HG02678 (cell line): ENCODE data around the gene IFNA17.
"Not testable (repeated sequence)": the region's sequence is repeated elsewhere in the genome, so short reads cannot be mapped to it uniquely, and the experiment has no call there.

Experiments
- ATAC-seq: cut with Tn5 transposase; IDR thresholded peaks from one replicate; pipeline ENCODE4 v1.9.1; 2021; ENCODE audit warnings: mild to moderate bottlenecking, moderate library complexity; ENCODE audit not compliant: unreplicated experiment

The IFNA17 gene

GRCh38 chr9:21228122-21228521, at the start of gene IFNA17:
IFNA17 (minus strand) TSS chr9:21228222; CDS start chr9:21228173, 49 bp downstream.
- no peak for ATAC-seq

GRCh38 chr9:21268347-21268657, 40.3 kb upstream of the IFNA17 start:
- peak; percentile 3 for ATAC-seq

- peak; percentile 50 for ATAC-seq
Observed at GRCh38 chr9:21267485-21268346, 39.7 kb upstream of the IFNA17 start.

GRCh38 chr9:21266733-21267484, 38.9 kb upstream of the IFNA17 start:
- peak; percentile 48 for ATAC-seq

- ATAC-seq = peak; percentile 39
Observed at GRCh38 chr9:21265421-21266189, 37.6 kb upstream of the IFNA17 start.

- peak; percentile 44 for ATAC-seq
Observed at GRCh38 chr9:21255538-21256212, 27.7 kb upstream of the IFNA17 start.

GRCh38 chr9:21252721-21253547, 24.9 kb upstream of the IFNA17 start:
- peak; percentile 68 for ATAC-seq

GRCh38 chr9:21251638-21252037, 23.6 kb upstream of the IFNA17 start:
- ATAC-seq = no peak

GRCh38 chr9:21251190-21251589, 23.2 kb upstream of the IFNA17 start:
- ATAC-seq = no peak

- no peak for ATAC-seq
Observed at GRCh38 chr9:21244836-21245235, 16.8 kb upstream of the IFNA17 start.

GRCh38 chr9:21239911-21240310, 11.9 kb upstream of the IFNA17 start, which contains the start of gene IFNA14:
IFNA14 (minus strand) TSS chr9:21240005; CDS start chr9:21239935, 70 bp downstream.
- ATAC-seq = no peak

- ATAC-seq = not testable (repeated sequence)
Observed at GRCh38 chr9:21236360-21236714, 8.3 kb upstream of the IFNA17 start.

GRCh38 chr9:21235468-21236359, 7.7 kb upstream of the IFNA17 start:
- peak; percentile 81 for ATAC-seq

- ATAC-seq = no peak
Observed at GRCh38 chr9:21234153-21234687, 6.2 kb upstream of the IFNA17 start.

- ATAC-seq = no peak
Observed at GRCh38 chr9:21233258-21233657, 5.2 kb upstream of the IFNA17 start.

- ATAC-seq = not testable (repeated sequence)
Observed at GRCh38 chr9:21217211-21217610, 10.8 kb downstream of the IFNA17 start, which contains the start of gene IFNA16. IFNA16 (minus strand) TSS chr9:21217311; CDS start chr9:21217305, 6 bp downstream.

- ATAC-seq = peak; percentile 71
Observed at GRCh38 chr9:21213411-21214326, 14.4 kb downstream of the IFNA17 start.
